HEK293 (cell line): ENCODE results near the gene IFNA2.

Source experiments
- BCL6B ChIP-seq: fragments of 450-650 bp; formaldehyde crosslinking; IDR thresholded peaks from 2 replicates; pipeline ENCODE4 v1.5.1; 2017; ENCODE audit warnings: missing biosample characterization, missing genetic modification characterization
- GLI4 ChIP-seq: fragments of 450-650 bp; formaldehyde crosslinking; IDR thresholded peaks from 2 replicates; pipeline ENCODE4 v1.5.1; 2016; ENCODE audit warnings: missing biosample characterization, missing genetic modification characterization
- HOXD13 ChIP-seq: sonication (generic); formaldehyde crosslinking; IDR thresholded peaks from 2 replicates; pipeline ENCODE4 v1.8.0; 2022; ENCODE audit warnings: missing genetic modification reagents, borderline replicate concordance
- MZF1 ChIP-seq: fragments of 450-650 bp; formaldehyde crosslinking; IDR thresholded peaks from 2 replicates; pipeline ENCODE4 v1.5.1; 2017; ENCODE audit warnings: missing biosample characterization, missing genetic modification characterization, borderline replicate concordance
- OVOL3 ChIP-seq: fragments of 450-650 bp; formaldehyde crosslinking; IDR thresholded peaks from 2 replicates; pipeline ENCODE4 v1.5.1; 2016; ENCODE audit warnings: missing biosample characterization, missing genetic modification characterization
- PRDM10 ChIP-seq: fragments of 450-650 bp; formaldehyde crosslinking; IDR thresholded peaks from 2 replicates; pipeline ENCODE4 v1.5.1; 2016; ENCODE audit warnings: missing biosample characterization, missing genetic modification characterization
- PRDM6 ChIP-seq: fragments of 450-650 bp; formaldehyde crosslinking; IDR thresholded peaks from 2 replicates; pipeline ENCODE4 v1.5.1; 2017; ENCODE audit warnings: missing biosample characterization, missing genetic modification characterization
- TCF7L2 ChIP-seq: IDR thresholded peaks from 2 replicates; pipeline ENCODE4 v1.6.1; 2011; ENCODE audit warnings: low read depth, mild to moderate bottlenecking, inconsistent platforms, low read length, moderate library complexity, borderline replicate concordance
- ZBTB17 ChIP-seq: fragments of 450-650 bp; formaldehyde crosslinking; IDR thresholded peaks from 2 replicates; pipeline ENCODE4 v1.5.1; 2016; ENCODE audit warnings: missing biosample characterization, missing genetic modification characterization
- ZBTB26 ChIP-seq: fragments of 450-650 bp; formaldehyde crosslinking; optimal IDR thresholded peaks from 2 replicates; pipeline ENCODE3; 2016; ENCODE audit warnings: missing biosample characterization, mild to moderate bottlenecking, missing genetic modification characterization
- ZFP37 ChIP-seq: fragments of 450-650 bp; formaldehyde crosslinking; IDR thresholded peaks from 2 replicates; pipeline ENCODE4 v1.5.1; 2016; ENCODE audit warnings: missing biosample characterization, missing genetic modification characterization
- ZIC2 ChIP-seq: fragments of 450-650 bp; formaldehyde crosslinking; IDR thresholded peaks from 2 replicates; pipeline ENCODE4 v1.5.1; 2016; ENCODE audit warnings: missing biosample characterization, missing genetic modification characterization
- ZNF19 ChIP-seq: fragments of 450-650 bp; formaldehyde crosslinking; IDR thresholded peaks from 2 replicates; pipeline ENCODE4; 2016; ENCODE audit warnings: missing biosample characterization, missing genetic modification characterization, low read depth
- ZNF211 ChIP-seq: fragments of 450-650 bp; formaldehyde crosslinking; IDR thresholded peaks from 2 replicates; pipeline ENCODE4 v1.5.1; 2016; ENCODE audit warnings: low read depth, missing biosample characterization, missing genetic modification characterization
- ZNF239 ChIP-seq: fragments of 450-650 bp; formaldehyde crosslinking; IDR thresholded peaks from 2 replicates; pipeline ENCODE4 v1.5.1; 2016; ENCODE audit warnings: missing biosample characterization, missing genetic modification characterization
- ZNF501 ChIP-seq: fragments of 450-650 bp; formaldehyde crosslinking; IDR thresholded peaks from 2 replicates; pipeline ENCODE4 v1.5.1; 2016; ENCODE audit warnings: missing biosample characterization, missing genetic modification characterization
- ZNF510 ChIP-seq: fragments of 450-650 bp; formaldehyde crosslinking; IDR thresholded peaks from 2 replicates; pipeline ENCODE4 v1.5.1; 2018; ENCODE audit warnings: mild to moderate bottlenecking, missing genetic modification characterization, missing biosample characterization; ENCODE audit not compliant: insufficient replicate concordance
- ZNF513 ChIP-seq: fragments of 450-650 bp; IDR thresholded peaks from 2 replicates; pipeline ENCODE4 v1.5.1; 2018; ENCODE audit warnings: missing biosample characterization, missing genetic modification characterization
- ZNF514 ChIP-seq: fragments of 450-650 bp; formaldehyde crosslinking; IDR thresholded peaks from 2 replicates; pipeline ENCODE4 v1.5.1; 2016; ENCODE audit warnings: missing biosample characterization, missing genetic modification characterization
- ZNF549 ChIP-seq: fragments of 450-650 bp; IDR thresholded peaks from 2 replicates; pipeline ENCODE4 v1.5.1; 2018; ENCODE audit warnings: missing biosample characterization, missing genetic modification characterization, mild to moderate bottlenecking, inconsistent platforms, moderate library complexity
- ZNF561 ChIP-seq: fragments of 450-650 bp; IDR thresholded peaks from 2 replicates; pipeline ENCODE4 v1.5.1; 2018; ENCODE audit warnings: missing biosample characterization, missing genetic modification characterization, borderline replicate concordance
- ZNF626 ChIP-seq: fragments of 450-650 bp; sonication (Bioruptor Pico); formaldehyde crosslinking; IDR thresholded peaks from 2 replicates; pipeline ENCODE4 v1.5.1; 2018; ENCODE audit warnings: missing biosample characterization, missing genetic modification characterization, inconsistent platforms
- ZNF677 ChIP-seq: fragments of 450-650 bp; IDR thresholded peaks from 2 replicates; pipeline ENCODE4 v1.5.0; 2018; ENCODE audit warnings: missing biosample characterization, mild to moderate bottlenecking, missing genetic modification characterization, moderate library complexity
- ZNF692 ChIP-seq: fragments of 450-650 bp; formaldehyde crosslinking; IDR thresholded peaks from 2 replicates; pipeline ENCODE4 v1.5.1; 2016; ENCODE audit warnings: missing biosample characterization, missing genetic modification characterization
- ZNF768 ChIP-seq: fragments of 450-650 bp; formaldehyde crosslinking; IDR thresholded peaks from 2 replicates; pipeline ENCODE4 v1.5.1; 2018; ENCODE audit warnings: missing biosample characterization, mild to moderate bottlenecking, missing genetic modification characterization
- ZNF843 ChIP-seq: fragments of 450-650 bp; formaldehyde crosslinking; IDR thresholded peaks from 2 replicates; pipeline ENCODE4 v1.5.1; 2016; ENCODE audit warnings: missing biosample characterization, missing genetic modification characterization

Gene IFNA2

GRCh38 chr9:21395778-21396717 is 10.8 kb upstream of the IFNA2 start (continued):
- TF ChIP-seq ZFP37 (tag by site-specific recombination) (peak; percentile 38; the same call in 1 of the 2 replicates), ZNF211 (tag by site-specific recombination) (no peak), BCL6B (no peak), TCF7L2 (no peak), ZBTB17 (tag by site-specific recombination) (peak; percentile 72), ZBTB26 (peak; percentile 36), GLI4 (tag by site-specific recombination) (no peak), ZNF692 (tag by site-specific recombination) (peak; percentile 72), HOXD13 (CRISPR knock-in tag) (no peak), ZNF501 (tag by site-specific recombination) (0 out of 2 replicates have a peak, but pooled peaks have one; percentile 29), ZIC2 (tag by site-specific recombination) (no peak), ZNF239 (tag by site-specific recombination) (no peak), ZNF549 (tag by site-specific recombination) (no peak), OVOL3 (tag by site-specific recombination) (no peak), ZNF561 (tag by site-specific recombination) (no peak), ZNF513 (no peak), PRDM10 (no peak), ZNF626 (tag by site-specific recombination) (no peak), ZNF677 (no peak), ZNF768 (no peak), ZNF514 (no peak), ZNF843 (tag by site-specific recombination) (no peak), MZF1 (no peak), ZNF510 (tag by site-specific recombination) (no peak), PRDM6 (no peak), ZNF19 (0 out of 2 replicates have a peak, but pooled peaks have one; percentile 45)
